HG02981 (cell line): Measurements from ENCODE around the gene ISLR.

Source experiments
- ATAC-seq: cut with Tn5 transposase; IDR thresholded peaks from one replicate; pipeline ENCODE4 v1.9.1; 2021; ENCODE audit warnings: mild to moderate bottlenecking, moderate library complexity; ENCODE audit not compliant: unreplicated experiment

The ISLR gene

GRCh38 chr15:74170875-74171578 lies 2.5 kb upstream of the ISLR start:
- no peak for ATAC-seq

DNA sequence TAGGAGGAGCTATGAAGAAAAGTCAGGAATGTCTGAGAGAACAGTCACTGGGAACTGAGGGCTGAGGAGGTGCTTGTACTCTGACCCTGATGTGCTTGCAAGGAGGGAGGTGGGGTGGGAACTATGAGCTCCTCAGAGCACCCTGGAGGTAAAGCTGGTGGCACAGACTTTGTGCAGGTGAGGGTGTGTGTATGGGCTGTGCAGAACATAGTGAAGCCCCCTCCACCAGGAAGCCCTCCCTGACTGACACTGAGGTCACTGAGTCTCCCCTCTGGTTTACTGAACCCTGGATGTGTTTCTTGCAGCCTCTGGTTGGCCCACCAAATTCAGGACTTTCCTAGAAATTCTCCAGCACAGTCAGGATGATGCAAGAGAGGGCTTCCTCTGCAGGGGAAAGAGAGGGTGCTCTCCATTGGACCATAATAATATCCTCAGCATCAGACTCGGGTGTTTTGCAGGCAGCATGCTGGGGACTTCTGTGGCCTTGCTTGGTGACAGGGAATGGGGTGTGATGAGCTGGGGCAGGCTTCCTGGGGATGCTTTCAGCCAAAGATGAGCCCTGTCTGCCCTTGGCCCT lies 1.5 kb upstream of the ISLR start:
- no peak for ATAC-seq

DNA sequence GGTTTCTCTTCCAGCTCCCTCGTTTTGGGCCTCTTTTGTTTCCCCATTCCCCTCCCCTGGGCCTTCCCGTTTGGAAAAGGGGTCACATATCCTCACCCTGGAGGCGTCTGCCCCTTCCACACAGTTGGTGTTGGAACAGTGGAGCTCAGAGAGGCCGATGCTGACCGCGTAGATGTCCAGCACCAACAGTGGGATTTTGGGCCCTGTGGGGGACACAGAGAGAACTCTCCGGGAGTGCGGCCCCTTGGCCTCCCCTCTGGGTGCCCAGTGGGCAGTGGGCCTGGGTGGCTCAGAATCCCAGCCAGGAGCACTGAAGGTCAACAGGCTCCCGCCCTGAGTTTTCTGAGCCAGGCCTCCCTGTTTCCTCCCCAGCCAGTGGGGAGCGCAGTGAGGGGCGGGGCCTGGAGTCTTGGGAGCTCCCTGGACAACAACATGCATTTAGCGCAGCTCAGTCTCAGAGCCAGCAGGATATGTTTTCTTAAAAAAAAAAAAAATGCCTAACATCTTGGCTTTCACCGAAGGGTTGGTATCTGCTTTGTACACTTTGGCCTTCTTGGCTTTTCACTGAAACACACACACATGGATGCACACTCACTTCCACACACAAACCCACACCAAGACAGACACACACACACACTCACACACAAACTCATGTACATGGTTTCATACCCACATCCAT lies 670 bp upstream of the ISLR start:
- no peak for ATAC-seq

DNA sequence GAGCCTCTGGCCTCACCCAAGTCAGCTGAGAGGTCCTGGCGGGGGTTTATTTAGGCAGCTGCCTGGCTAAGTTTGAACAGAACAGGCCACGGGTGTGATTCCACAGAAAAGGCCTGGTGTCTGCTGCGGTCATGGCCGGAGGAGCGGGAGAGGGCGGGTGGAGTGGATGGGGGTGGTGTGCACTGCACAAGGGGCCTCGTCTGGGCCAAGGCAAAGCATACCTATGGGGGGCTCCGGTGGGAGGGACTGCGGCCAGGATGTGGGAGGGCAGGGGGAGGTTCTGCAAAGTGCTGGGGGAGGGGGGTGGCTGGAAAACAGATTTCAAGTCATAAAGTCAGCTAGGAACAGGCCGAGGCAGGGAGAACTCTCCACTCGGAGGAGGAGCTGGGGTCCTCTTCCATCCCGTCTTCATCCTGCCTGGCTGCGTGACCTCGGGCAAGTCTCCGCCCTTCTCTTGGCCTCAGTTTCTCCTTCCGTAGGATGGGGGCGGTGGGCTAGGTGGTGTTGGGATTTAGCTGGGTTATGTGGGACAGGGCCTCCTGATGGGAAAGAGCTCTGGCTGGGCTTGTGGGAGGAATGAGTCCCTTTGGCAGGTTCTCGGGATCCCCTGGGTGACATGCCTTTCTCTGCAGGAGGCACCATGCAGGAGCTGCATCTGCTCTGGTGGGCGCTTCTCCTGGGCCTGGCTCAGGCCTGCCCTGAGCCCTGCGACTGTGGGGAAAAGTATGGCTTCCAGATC lies 878 bp downstream of the ISLR start:
- no peak for ATAC-seq

DNA sequence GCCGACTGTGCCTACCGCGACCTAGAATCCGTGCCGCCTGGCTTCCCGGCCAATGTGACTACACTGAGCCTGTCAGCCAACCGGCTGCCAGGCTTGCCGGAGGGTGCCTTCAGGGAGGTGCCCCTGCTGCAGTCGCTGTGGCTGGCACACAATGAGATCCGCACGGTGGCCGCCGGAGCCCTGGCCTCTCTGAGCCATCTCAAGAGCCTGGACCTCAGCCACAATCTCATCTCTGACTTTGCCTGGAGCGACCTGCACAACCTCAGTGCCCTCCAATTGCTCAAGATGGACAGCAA lies 1.4 kb downstream of the ISLR start:
- ATAC-seq, result no peak

GRCh38 chr15:74175271-74176191 lies 2.0 kb downstream of the ISLR start:
- ATAC-seq, result no peak

DNA sequence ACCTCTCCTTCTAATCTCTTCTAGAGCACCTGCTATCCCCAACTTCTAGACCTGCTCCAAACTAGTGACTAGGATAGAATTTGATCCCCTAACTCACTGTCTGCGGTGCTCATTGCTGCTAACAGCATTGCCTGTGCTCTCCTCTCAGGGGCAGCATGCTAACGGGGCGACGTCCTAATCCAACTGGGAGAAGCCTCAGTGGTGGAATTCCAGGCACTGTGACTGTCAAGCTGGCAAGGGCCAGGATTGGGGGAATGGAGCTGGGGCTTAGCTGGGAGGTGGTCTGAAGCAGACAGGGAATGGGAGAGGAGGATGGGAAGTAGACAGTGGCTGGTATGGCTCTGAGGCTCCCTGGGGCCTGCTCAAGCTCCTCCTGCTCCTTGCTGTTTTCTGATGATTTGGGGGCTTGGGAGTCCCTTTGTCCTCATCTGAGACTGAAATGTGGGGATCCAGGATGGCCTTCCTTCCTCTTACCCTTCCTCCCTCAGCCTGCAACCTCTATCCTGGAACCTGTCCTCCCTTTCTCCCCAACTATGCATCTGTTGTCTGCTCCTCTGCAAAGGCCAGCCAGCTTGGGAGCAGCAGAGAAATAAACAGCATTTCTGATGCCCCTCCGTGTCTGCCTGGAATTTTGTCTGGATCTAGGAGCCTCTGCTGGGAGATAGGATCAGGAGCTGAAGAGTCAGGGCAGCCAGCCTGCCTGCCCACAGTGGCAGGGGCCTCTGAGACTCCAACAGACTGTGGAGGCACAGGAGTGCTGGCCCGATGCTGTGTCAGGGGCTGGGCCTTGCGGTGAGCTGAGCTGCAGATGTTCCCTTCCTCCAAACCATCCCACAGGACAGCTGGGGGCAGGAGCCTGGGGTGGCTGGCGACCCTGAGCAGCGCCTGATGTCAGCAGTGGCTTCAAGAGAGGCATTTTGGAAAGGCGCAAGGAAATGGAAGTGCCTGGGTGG lies 3.0 kb downstream of the ISLR start:
- ATAC-seq, result no peak

- no peak for ATAC-seq
Observed at GRCh38 chr15:74178326-74179100, 5.0 kb downstream of the ISLR start.

DNA sequence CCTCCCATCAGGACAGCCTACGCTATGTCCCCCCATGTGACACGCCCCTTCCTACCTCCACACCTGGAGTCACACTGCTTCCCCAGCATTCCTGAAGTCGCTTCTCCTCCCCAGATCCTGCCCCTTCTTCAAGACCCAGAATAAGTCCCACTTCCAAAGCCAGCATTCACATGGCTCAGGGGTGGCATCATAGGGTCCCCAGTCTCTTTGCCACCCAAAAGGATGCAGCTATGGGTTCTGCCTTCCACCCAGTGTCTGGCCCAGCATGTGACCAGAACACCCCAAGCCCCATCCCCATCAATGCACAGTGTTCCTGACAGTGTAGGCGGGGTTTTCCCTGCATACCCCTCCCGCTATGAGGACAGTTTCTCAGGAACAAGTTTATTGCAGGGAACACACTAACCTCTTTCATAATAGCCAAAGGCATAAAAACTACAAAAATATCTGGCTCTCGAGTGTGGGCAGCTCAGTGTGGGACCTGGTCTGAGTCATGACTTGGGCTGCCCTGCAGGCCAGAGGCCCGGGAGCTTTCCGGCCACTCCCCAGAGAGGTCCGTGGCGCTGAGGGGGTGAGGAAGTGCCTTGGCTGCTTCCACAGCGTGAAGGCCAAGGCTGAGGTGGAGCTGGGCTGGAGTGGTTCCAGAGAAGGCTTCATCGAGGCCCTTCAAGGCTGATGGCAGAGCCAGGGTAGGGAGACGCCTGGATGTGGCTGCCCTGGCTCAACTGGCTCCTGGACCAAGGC lies 5.8 kb downstream of the ISLR start:
- ATAC-seq, result no peak

- ATAC-seq, result no peak
Observed at GRCh38 chr15:74179983-74180880, 6.7 kb downstream of the ISLR start.

- no peak for ATAC-seq
Observed at GRCh38 chr15:74180881-74181602, 7.5 kb downstream of the ISLR start.

GRCh38 chr15:74182131-74182530 lies 8.6 kb downstream of the ISLR start:
- ATAC-seq, result no peak

DNA sequence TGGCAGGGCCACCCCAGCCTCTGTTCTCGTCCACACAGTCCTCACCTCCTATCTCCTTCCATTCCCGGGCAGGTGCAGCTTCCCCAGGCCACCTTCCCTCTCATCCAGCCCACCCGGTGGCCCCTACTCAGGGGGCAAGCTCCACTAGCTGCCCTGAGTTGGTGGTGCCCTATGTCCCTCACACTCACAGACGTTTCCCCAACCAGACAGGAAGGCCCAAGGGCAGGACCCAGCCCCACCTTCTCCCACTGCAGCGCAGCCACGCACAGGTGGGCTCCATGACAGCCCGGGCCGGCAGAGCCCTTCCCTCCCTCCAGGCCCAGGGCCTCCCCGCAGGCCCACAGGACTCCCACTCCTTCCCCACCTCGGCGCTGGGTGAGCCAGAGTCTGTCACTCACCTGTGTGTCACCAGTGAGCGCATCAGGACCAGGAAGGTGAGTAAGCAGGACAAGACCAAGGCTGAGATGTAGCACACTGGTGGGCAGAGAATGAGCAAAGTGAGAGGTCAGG lies 11.1 kb downstream of the ISLR start:
- no peak for ATAC-seq

DNA sequence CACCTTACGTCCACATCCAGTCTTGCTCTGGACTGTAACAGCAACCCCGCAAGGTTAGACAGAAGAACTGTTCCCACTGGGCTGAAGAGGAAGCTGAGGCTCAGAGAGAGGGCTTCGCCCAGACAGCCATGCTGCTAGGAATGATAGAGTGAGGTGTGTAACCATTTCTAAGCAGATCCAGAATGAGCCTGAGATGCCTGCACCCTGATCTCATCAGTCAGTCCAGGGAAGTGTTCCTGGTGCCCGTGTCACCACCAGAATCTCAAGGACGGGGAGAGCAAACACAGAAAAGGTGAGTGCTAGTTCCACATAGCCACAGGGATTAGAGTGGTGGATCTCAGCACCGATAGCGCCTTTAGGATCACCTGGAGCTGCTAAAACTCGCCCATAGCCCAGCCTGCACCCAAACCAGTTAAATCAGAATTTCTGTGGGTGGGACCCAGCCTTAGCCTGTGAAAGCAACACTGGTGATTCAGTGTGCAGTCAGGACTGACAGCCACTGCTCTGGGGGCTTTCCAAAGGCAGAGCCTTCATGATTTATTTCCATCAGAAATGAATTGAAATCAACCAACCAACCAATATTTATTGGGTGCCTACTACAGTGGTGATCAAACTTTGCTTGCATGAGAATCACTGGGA lies 12.3 kb downstream of the ISLR start:
- ATAC-seq, result no peak

DNA sequence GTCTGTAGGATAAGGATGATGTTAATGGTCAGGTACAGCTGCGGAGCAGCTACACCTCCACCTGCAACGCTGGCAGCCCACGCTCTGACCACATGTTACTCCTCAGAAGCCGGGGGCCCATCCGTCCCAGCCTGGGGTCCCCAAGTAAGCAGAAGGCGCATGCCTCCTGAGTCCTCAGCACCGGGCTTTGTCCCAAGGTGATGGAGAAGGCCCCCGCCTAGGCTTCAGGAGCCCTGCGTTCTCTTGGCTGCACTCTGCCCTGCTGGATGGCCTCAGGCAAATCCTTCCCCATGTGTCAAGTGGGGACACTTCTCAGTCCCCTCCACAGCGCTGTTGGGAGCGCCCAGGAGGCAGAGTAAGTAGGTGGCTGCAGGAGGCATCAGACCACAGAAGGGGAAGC lies 14.7 kb downstream of the ISLR start:
- ATAC-seq, result no peak

DNA sequence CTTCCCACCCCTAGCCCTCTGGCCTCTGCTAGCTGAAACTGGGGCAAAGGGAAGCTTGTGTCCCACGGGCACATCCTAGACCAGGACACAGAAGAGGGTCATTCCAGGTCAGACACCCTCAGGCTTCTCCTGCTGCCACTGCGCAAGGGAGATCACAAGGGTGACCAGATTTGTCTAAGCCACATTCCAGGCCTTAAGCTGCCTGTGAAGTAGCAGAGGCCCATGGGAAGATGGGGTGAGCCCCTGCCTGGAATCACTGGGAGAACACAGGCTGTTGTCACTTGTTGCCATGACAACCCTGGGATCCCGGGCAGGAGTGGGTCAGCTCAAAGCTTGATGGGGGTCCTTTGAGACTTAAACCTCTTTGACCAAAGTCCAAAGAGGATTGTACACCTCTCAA lies 18.3 kb downstream of the ISLR start:
- ATAC-seq, result no peak
